IMR-90 (cell line): Measurements from ENCODE around the gene RPL4. TPM values are rescaled to one million over a fixed set of nuclear protein-coding genes. Genes with fewer than 3 reads are reported as not detected.

Experiments
- ATAC-seq: fragments of 200-7000 bp; cut with Tn5 transposase; 2 replicates; pipeline ENCODE4 v1.9.1; 2020; ENCODE audit warnings: low read depth, mild to moderate bottlenecking, moderate library complexity
- BruUV-seq: library from RNA; stranded (reverse); fragments of 400-500 nt; replicated peaks from 2 replicates; lab custom pipeline; 2021; lab: Mats Ljungman, UMichigan
- CTCF ChIA-PET: fragments of 300-600 bp; formaldehyde crosslinking; extraction: SDS; loops from one replicate; lab custom pipeline; 2021; ENCODE audit warnings: antibody characterized with exemption; lab: Yijun Ruan, JAX
- POLR2A ChIA-PET: fragments of 300-600 bp; sonication (Branson Sonifier 250); formaldehyde crosslinking; loops from one replicate; lab custom pipeline; 2022; ENCODE audit warnings: antibody characterized with exemption; ENCODE audit not compliant: unreplicated experiment; lab: Charles Lee
- DNase-seq: peaks from one replicate; pipeline ENCODE4 v3.0.0; 2013
- H2AFZ ChIP-seq: replicated peaks from 2 replicates; pipeline ENCODE3; 2013; ENCODE audit warnings: low read length, mild to moderate bottlenecking; ENCODE audit not compliant: poor library complexity
- H2AK5ac ChIP-seq: 2 replicates; pipeline ENCODE4 v1.6.1; 2013; ENCODE audit warnings: low read depth, low read length, inconsistent platforms
- H2AK9ac ChIP-seq: replicated peaks from 2 replicates; pipeline ENCODE3; 2013; ENCODE audit warnings: mild to moderate bottlenecking, low read depth, low read length, moderate library complexity; ENCODE audit not compliant: poor library complexity
- H2BK120ac ChIP-seq: 2 replicates; pipeline ENCODE4 v1.6.1; 2013; ENCODE audit warnings: low read depth, low read length, inconsistent platforms
- H2BK15ac ChIP-seq: 3 replicates; pipeline ENCODE4 v1.6.1; 2013; ENCODE audit warnings: low read depth, low read length, inconsistent platforms
- H2BK20ac ChIP-seq: 2 replicates; pipeline ENCODE4 v1.6.1; 2013; ENCODE audit warnings: low read depth, mild to moderate bottlenecking, inconsistent platforms, low read length, moderate library complexity
- H2BK5ac ChIP-seq: 2 replicates; pipeline ENCODE4 v1.6.1; 2013; ENCODE audit warnings: mild to moderate bottlenecking, low read depth, low read length, inconsistent platforms; ENCODE audit not compliant: poor library complexity, severe bottlenecking
- H3K14ac ChIP-seq: replicated peaks from 2 replicates; pipeline ENCODE4 v1.6.1; 2013; ENCODE audit warnings: low read depth, low read length, inconsistent platforms
- H3K18ac ChIP-seq: 2 replicates; pipeline ENCODE4 v1.6.1; 2013; ENCODE audit warnings: low read depth, low read length, control low read depth
- H3K23ac ChIP-seq: 2 replicates; pipeline ENCODE4 v1.6.1; 2013; ENCODE audit warnings: low read depth, low read length, inconsistent platforms
- H3K27ac ChIP-seq: 2 replicates; pipeline ENCODE4 v1.5.1; 2013; ENCODE audit warnings: mild to moderate bottlenecking, control low read depth, low read length; ENCODE audit not compliant: insufficient read depth
- H3K27me3 ChIP-seq: 2 replicates; pipeline ENCODE4 v1.6.1; 2013; ENCODE audit warnings: low read length; ENCODE audit not compliant: control insufficient read depth, insufficient read depth
- H3K36me3 ChIP-seq: 2 replicates; pipeline ENCODE4 v1.6.1; 2013; ENCODE audit warnings: low read length, mixed read lengths; ENCODE audit not compliant: control insufficient read depth, insufficient read depth
- H3K4ac ChIP-seq: 2 replicates; pipeline ENCODE4 v1.6.1; 2013; ENCODE audit warnings: low read depth, low read length, inconsistent platforms
- H3K4me1 ChIP-seq: 2 replicates; pipeline ENCODE4 v1.6.1; 2013; ENCODE audit warnings: low read length, mixed read lengths; ENCODE audit not compliant: control insufficient read depth, insufficient read depth
- H3K4me2 ChIP-seq: 2 replicates; pipeline ENCODE4 v1.6.1; 2013; ENCODE audit warnings: low read depth, mild to moderate bottlenecking, control low read depth, low read length, moderate library complexity
- H3K4me3 ChIP-seq: 2 replicates; pipeline ENCODE4 v1.5.1; 2013; ENCODE audit warnings: low read depth, mild to moderate bottlenecking, control low read depth, low read length, moderate library complexity; ENCODE audit not compliant: insufficient read depth
- H3K56ac ChIP-seq: 2 replicates; pipeline ENCODE4 v1.6.1; 2013; ENCODE audit warnings: low read length, inconsistent platforms; ENCODE audit not compliant: insufficient read depth; ENCODE audit errors: extremely low read depth
- H3K79me1 ChIP-seq, 2 experiments: 2 replicates each; pipeline ENCODE4 v1.6.1; 2013; ENCODE audit warnings: low read length in 2 of 2, inconsistent platforms in 1 of 2, low read depth in 1 of 2
- H3K9ac ChIP-seq: 2 replicates; pipeline ENCODE4 v1.6.1; 2013; ENCODE audit warnings: low read depth, low read length, control low read depth
- H3K9me1 ChIP-seq: 2 replicates; pipeline ENCODE4 v1.6.1; 2013; ENCODE audit warnings: low read length, inconsistent platforms; ENCODE audit not compliant: insufficient read depth
- H3K9me3 ChIP-seq: 2 replicates; pipeline ENCODE4 v1.6.1; 2013; ENCODE audit warnings: low read length; ENCODE audit not compliant: control insufficient read depth, insufficient read depth
- H4K20me1 ChIP-seq: 2 replicates; pipeline ENCODE4 v1.6.1; 2013; ENCODE audit warnings: low read length, inconsistent platforms; ENCODE audit not compliant: insufficient read depth
- H4K5ac ChIP-seq: 2 replicates; pipeline ENCODE4 v1.6.1; 2013; ENCODE audit warnings: mild to moderate bottlenecking, low read depth, low read length, control low read depth
- H4K8ac ChIP-seq, 2 experiments: 2 replicates each; pipeline ENCODE4 v1.6.1; 2013; ENCODE audit warnings: low read depth in 2 of 2, low read length in 2 of 2, control low read depth in 1 of 2, inconsistent platforms in 1 of 2
- H4K91ac ChIP-seq: 2 replicates; pipeline ENCODE4 v1.6.1; 2013; ENCODE audit warnings: low read depth, low read length, inconsistent platforms; ENCODE audit not compliant: insufficient read depth
- BHLHE40 ChIP-seq: fragments of 150-350 bp; IDR thresholded peaks from 2 replicates; pipeline ENCODE4 v1.6.1; 2016; ENCODE audit warnings: mild to moderate bottlenecking, low read depth, low read length
- CEBPB ChIP-seq: IDR thresholded peaks from 2 replicates; pipeline ENCODE4 v1.6.1; 2012; ENCODE audit warnings: low read depth, low read length, improper control_type of control experiment
- CHD1 ChIP-seq: IDR thresholded peaks from 2 replicates; pipeline ENCODE4 v1.6.1; 2012; ENCODE audit warnings: low read depth, low read length, improper control_type of control experiment
- FOS ChIP-seq: fragments of 150-350 bp; IDR thresholded peaks from 2 replicates; pipeline ENCODE4 v1.6.1; 2016; ENCODE audit warnings: low read depth, low read length
- MAFK ChIP-seq: IDR thresholded peaks from 2 replicates; pipeline ENCODE4 v1.6.1; 2012; ENCODE audit warnings: low read depth, low read length, improper control_type of control experiment
- MXI1 ChIP-seq: IDR thresholded peaks from 2 replicates; pipeline ENCODE4 v1.6.1; 2012; ENCODE audit warnings: low read depth, mild to moderate bottlenecking, low read length, moderate library complexity, borderline replicate concordance
- NFE2L2 ChIP-seq: fragments of 150-350 bp; IDR thresholded peaks from 2 replicates; pipeline ENCODE4 v1.6.1; 2016; ENCODE audit warnings: low read depth, mild to moderate bottlenecking, low read length
- POLR2A ChIP-seq: IDR thresholded peaks from 2 replicates; pipeline ENCODE4 v1.6.1; 2012; ENCODE audit warnings: mild to moderate bottlenecking, low read depth, low read length
- RAD21 ChIP-seq: IDR thresholded peaks from 2 replicates; pipeline ENCODE4 v1.6.1; 2012; ENCODE audit warnings: low read length, improper control_type of control experiment
- RCOR1 ChIP-seq: IDR thresholded peaks from 2 replicates; pipeline ENCODE4 v1.6.1; 2012; ENCODE audit warnings: mild to moderate bottlenecking, low read length, improper control_type of control experiment; ENCODE audit not compliant: insufficient replicate concordance
- RFX5 ChIP-seq: IDR thresholded peaks from 2 replicates; pipeline ENCODE4 v1.8.0; 2012; ENCODE audit warnings: low read depth, mild to moderate bottlenecking, low read length, moderate library complexity
- SMC3 ChIP-seq: fragments of 150-350 bp; IDR thresholded peaks from 2 replicates; pipeline ENCODE4 v1.6.1; 2016; ENCODE audit warnings: low read depth, mild to moderate bottlenecking, antibody characterized with exemption, low read length, moderate library complexity
- WGBS, 2 experiments: methylation state at CpG; one replicate each; pipeline versions ENCODE4 v1.1.5 to v1.1.7; 2013; ENCODE audit warnings: missing lambda C conversion rate in 2 of 2; ENCODE audit not compliant: insufficient read length in 1 of 2; ENCODE audit errors: extremely low coverage in 2 of 2; 5-methylcytosine and 5-hydroxymethylcytosine counted together
- dilution Hi-C: fragments of 300-500 bp; cut with HindIII; formaldehyde crosslinking; loops from one replicate; pipeline ENCODE4 v1.14.3; 2018; ENCODE audit warnings: low sequenced_read_pairs; ENCODE audit not compliant: unreplicated experiment
- in situ Hi-C: fragments of 300-500 bp; cut with MboI; formaldehyde crosslinking; loops from 3 replicates; pipeline ENCODE4 v1.14.3; 2019; ENCODE audit warnings: low sequenced_read_pairs, inconsistent platforms, mixed read lengths
- intact Hi-C: fragments of 100-400 bp; cut with micrococcal nuclease; formaldehyde crosslinking; loops from 2 replicates; pipeline ENCODE4 v1.10.0; 2022
- polyA plus RNA-seq, 3 experiments: library from polyadenylated mRNA; depleted of rRNA; stranded (reverse); fragments of >200 nt; gene quantifications; 2 replicates each; pipeline ENCODE4 v1.2.3, GENCODE V29; 2012; ENCODE audit warnings: low replicate concordance in 1 of 3
- total RNA-seq: library from RNA; depleted of rRNA; stranded (reverse); fragments of >200 nt; gene quantifications from 2 replicates; pipeline ENCODE4 v1.2.3, GENCODE V29; 2012
- TF ChIP-seq, protein P1 (sequence below): conservative IDR thresholded peaks from 2 replicates; pipeline ENCODE4 v1.5.1; 2012; ENCODE audit warnings: mild to moderate bottlenecking, low read depth, low read length, improper control_type of control experiment
- TF ChIP-seq, protein P2 (sequence below): fragments of 150-350 bp; IDR thresholded peaks from 2 replicates; pipeline ENCODE4 v1.6.1; 2016; ENCODE audit warnings: low read depth, mild to moderate bottlenecking, low read length, moderate library complexity, borderline replicate concordance
- TF ChIP-seq, protein P3 (sequence below): fragments of 150-350 bp; IDR thresholded peaks from 2 replicates; pipeline ENCODE4 v1.6.1; 2017; ENCODE audit warnings: mild to moderate bottlenecking, antibody characterized with exemption, low read length, low read depth

Gene RPL4
- total and polyA plus RNA-seq, 2 of the 4 experiments (the other 2 are of a cell fraction): 4,083 to 13,244 TPM

DNA sequence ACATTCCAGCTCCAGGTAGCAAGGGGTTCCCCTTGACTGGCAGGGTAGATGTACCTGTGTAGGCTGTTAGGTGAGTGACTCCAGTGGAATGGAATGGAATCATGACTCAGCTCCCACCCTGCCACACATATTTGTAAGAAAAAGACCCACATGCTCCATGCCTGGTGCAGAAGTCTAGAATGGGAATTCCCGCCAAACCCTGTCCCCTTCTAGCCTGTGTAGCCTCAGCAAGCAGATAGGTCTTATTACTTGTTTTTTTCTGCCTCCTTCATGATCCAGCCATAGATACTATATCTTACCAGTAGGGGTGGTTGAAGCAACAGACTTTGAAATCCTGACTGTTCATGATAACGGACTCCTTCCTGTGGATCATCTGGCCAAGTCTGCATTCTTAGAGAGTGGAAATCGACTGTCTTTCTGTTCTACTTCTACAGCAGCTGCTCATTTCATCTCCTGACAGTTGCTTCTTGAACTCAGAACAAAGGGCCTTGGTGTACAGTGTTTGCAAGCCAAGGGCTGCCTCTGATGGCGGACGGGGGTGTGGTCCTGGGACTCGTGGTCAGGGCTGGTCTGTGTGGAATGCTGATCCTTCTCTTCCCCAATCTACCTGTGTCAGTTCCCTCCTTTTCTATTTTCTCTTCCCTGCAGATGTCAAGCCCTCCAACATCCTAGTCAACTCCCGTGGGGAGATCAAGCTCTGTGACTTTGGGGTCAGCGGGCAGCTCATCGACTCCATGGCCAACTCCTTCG lies 23.4 kb downstream of the RPL4 start:
- peaks cover 25% of the 10 kb centered on the region for H3K36me3 ChIP-seq
- no peak overlapping the region for H3K4me2 ChIP-seq
- H4K91ac ChIP-seq: no peak overlapping the region
- H4K5ac ChIP-seq: no peak overlapping the region
- ChIA-PET CTCF (interaction anchor here (0.9 kb wide), 1 partner anchor 9 kb away, joined by 3 read pairs; no protein-coding TSS in a partner anchor), POLR2A (no interaction called here)
- no peak overlapping the region for H2BK5ac ChIP-seq
- H2AFZ ChIP-seq: no peak overlapping the region
- no peak overlapping the region for H3K23ac ChIP-seq
- H2AK5ac ChIP-seq: no peak overlapping the region
- H3K27ac ChIP-seq: no peak overlapping the region
- H3K9me3 ChIP-seq: no peaks in the 10 kb centered on the region
- peaks cover 38 to 53% of the 10 kb centered on the region in 2 experiments for H3K79me1 ChIP-seq
- no peaks in the 10 kb centered on the region for H3K27me3 ChIP-seq
- no peak overlapping the region for H3K4ac ChIP-seq
- H3K14ac ChIP-seq: no peak overlapping the region
- peaks cover 18% of the 10 kb centered on the region for H3K9me1 ChIP-seq
- H3K56ac ChIP-seq: no peak overlapping the region
- no peak overlapping the region for H2BK15ac ChIP-seq
- no peak overlapping the region for H3K18ac ChIP-seq
- TF ChIP-seq RCOR1 (no peak), RFX5 (no peak), CEBPB (no peak), RAD21 (no peak), BHLHE40 (no peak), SMC3 (no peak), CHD1 (no peak), NFE2L2 (no peak), MAFK (no peak), FOS (no peak), MXI1 (no peak), POLR2A (no peak)
- TF ChIP-seq, protein P1, sequence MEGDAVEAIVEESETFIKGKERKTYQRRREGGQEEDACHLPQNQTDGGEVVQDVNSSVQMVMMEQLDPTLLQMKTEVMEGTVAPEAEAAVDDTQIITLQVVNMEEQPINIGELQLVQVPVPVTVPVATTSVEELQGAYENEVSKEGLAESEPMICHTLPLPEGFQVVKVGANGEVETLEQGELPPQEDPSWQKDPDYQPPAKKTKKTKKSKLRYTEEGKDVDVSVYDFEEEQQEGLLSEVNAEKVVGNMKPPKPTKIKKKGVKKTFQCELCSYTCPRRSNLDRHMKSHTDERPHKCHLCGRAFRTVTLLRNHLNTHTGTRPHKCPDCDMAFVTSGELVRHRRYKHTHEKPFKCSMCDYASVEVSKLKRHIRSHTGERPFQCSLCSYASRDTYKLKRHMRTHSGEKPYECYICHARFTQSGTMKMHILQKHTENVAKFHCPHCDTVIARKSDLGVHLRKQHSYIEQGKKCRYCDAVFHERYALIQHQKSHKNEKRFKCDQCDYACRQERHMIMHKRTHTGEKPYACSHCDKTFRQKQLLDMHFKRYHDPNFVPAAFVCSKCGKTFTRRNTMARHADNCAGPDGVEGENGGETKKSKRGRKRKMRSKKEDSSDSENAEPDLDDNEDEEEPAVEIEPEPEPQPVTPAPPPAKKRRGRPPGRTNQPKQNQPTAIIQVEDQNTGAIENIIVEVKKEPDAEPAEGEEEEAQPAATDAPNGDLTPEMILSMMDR: no peak
- TF ChIP-seq, protein P2, sequence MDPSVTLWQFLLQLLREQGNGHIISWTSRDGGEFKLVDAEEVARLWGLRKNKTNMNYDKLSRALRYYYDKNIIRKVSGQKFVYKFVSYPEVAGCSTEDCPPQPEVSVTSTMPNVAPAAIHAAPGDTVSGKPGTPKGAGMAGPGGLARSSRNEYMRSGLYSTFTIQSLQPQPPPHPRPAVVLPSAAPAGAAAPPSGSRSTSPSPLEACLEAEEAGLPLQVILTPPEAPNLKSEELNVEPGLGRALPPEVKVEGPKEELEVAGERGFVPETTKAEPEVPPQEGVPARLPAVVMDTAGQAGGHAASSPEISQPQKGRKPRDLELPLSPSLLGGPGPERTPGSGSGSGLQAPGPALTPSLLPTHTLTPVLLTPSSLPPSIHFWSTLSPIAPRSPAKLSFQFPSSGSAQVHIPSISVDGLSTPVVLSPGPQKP: no peak
- TF ChIP-seq, protein P3, sequence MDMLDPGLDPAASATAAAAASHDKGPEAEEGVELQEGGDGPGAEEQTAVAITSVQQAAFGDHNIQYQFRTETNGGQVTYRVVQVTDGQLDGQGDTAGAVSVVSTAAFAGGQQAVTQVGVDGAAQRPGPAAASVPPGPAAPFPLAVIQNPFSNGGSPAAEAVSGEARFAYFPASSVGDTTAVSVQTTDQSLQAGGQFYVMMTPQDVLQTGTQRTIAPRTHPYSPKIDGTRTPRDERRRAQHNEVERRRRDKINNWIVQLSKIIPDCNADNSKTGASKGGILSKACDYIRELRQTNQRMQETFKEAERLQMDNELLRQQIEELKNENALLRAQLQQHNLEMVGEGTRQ: no peak
- H4K8ac ChIP-seq: no peak overlapping the region
- peak overlapping the region; percentile 48 for H2AK9ac ChIP-seq
- ATAC-seq (no peak), DNase-seq (peak; percentile 38)
- dilution Hi-C loops (no loop called here), in situ Hi-C loops (loop anchor here (25.0 kb wide), 1 partner anchor 569 kb away; no protein-coding TSS in a partner anchor), intact Hi-C loops (no loop called here)
- no peak overlapping the region for H2BK20ac ChIP-seq
- peaks cover 10% of the 10 kb centered on the region for H4K20me1 ChIP-seq
- H2BK120ac ChIP-seq: no peak overlapping the region
- no TSS peak for BruUV-seq
- 89% methylated on average over 5 of the region's 10 CpGs; no CpG with 5 or more reads in 1 of the 2 experiments for WGBS, 2 experiments
- H3K4me3 ChIP-seq: no peak overlapping the region
- no peak overlapping the region for H3K9ac ChIP-seq
- H3K4me1 ChIP-seq: peaks cover 5% of the 10 kb centered on the region; the same call in 1 of the 2 replicates
